Pancreas (tissue), 10 donors: ENCODE data around the gene SYK. TPM values are rescaled to one million over a fixed set of nuclear protein-coding genes. Genes with fewer than 3 reads are reported as not detected.
"Not testable (repeated sequence)": the region's sequence is repeated elsewhere in the genome, so short reads cannot be mapped to it uniquely, and the experiment has no call there.

Experiments used
- ATAC-seq, 4 donors: fragments of 200-7000 bp; cut with Tn5 transposase; one replicate each; pipeline versions ENCODE4 v1.8.0 to v1.9.1; 2020; ENCODE audit warnings: mild to moderate bottlenecking in 4 of 4, moderate library complexity in 4 of 4
- DNase-seq, 6 donors: peaks; one replicate each; pipeline ENCODE4 v3.0.0-alpha.2; 2020
- FAIRE-seq: peaks from 2 replicates; lab custom pipeline; 2012; peaks lifted over from hg19 to GRCh38; lab: Jason Lieb, UNC
- H3K27ac ChIP-seq, 4 donors: fragments of 200-600 bp; sonication (generic); 1 replicate in 3 of 4; 2 replicates in 1 of 4; pipeline versions ENCODE4 v1.5.0 to v1.8.0; 2020
- H3K27me3 ChIP-seq, 4 donors: fragments of 200-600 bp; one replicate each; pipeline ENCODE4 v1.8.0; 2021
- H3K36me3 ChIP-seq, 3 donors: fragments of 200-600 bp; sonication (generic) in 1 of 3; one replicate each; pipeline versions ENCODE4 v1.5.0 to v1.8.0; 2020 to 2021
- H3K4me1 ChIP-seq, 3 donors: fragments of 200-600 bp; one replicate each; pipeline ENCODE4 v1.8.0; 2021
- H3K4me3 ChIP-seq, 4 donors: fragments of 200-600 bp; sonication (generic) in 2 of 4; one replicate each; pipeline versions ENCODE4 v1.5.0 to v1.8.0; 2020 to 2021
- H3K9me3 ChIP-seq, 4 donors: fragments of 200-600 bp; one replicate each; pipeline ENCODE4 v1.8.0; 2021
- CTCF ChIP-seq, 4 donors: fragments of 200-600 bp; sonication (generic) in 3 of 4; IDR thresholded peaks; one replicate each; pipeline versions ENCODE4 v1.5.0 to v1.8.0; 2021; ENCODE audit warnings: antibody characterized with exemption in 4 of 4
- WGBS, 2 donors: extraction: QIAGEN DNeasy Blood & Tissue Kit; methylation state at CpG; one replicate each; pipeline ENCODE4 v1.1.7; 2013; 5-methylcytosine and 5-hydroxymethylcytosine counted together
- intact Hi-C, 3 donors: fragments of 100-400 bp; cut with DNase I; formaldehyde crosslinking; loops; one replicate each; pipeline versions ENCODE4 v1.11.1 to v1.14.2; 2022
- polyA plus RNA-seq, 2 donors: library from polyadenylated mRNA; stranded (reverse); fragments of 200-250 nt; gene quantifications; one replicate each; pipeline ENCODE4 v1.2.3, GENCODE V29; 2013
- total RNA-seq, 6 donors: library from RNA; stranded (reverse); fragmentation: NEBNext Ultra II Directional in 4 of 6; extraction: Animal tissue kit (Norgen Biotek cat#: 25700) in 4 of 6; gene quantifications; one replicate each; pipeline versions ENCODE4 v1.2.1 to v1.2.4, GENCODE V29; 2021 to 2023
- donor health status: healthy with polysubstance abuse.
- donor health status: DM: no; HTN: no; CAD: no; lungs with moderate emphysema.
- donor health status: DM: no; HTN: no; CAD: no.
- donor health status: control.
- donor health status: control.
- donor health status: Bipolar disorder and iron deficiency.
- donor health status: DM: yes; HTN: yes; CAD: no.
- donor health status: DM: no; HTN: no; CAD: no.
- donor health status: DM: no; HTN: no; CAD: no.
- donor health status: DM: yes; HTN: yes; CAD: no.

SYK gene
- total and polyA plus RNA-seq, 8 donors = 5.5 to 41.1 (median 11.3) TPM

GRCh38 chr9:90882991-90883600 lies 81.5 kb downstream of the SYK start:
- ATAC-seq (no peak), FAIRE-seq (no peak), DNase-seq (no peak)
- TF ChIP-seq CTCF (IDR thresholded peaks at IDR 0.05) = no peak
- intact Hi-C loops = no loop called here
- Histone ChIP-seq H3K27me3 (no peaks in the 10 kb centered on the region), H3K4me3 (no peak overlapping the region), H3K27ac (no peak overlapping the region), H3K36me3 (peaks cover 0 to 10% (median 0%) of the 10 kb centered on the region in 3 donors), H3K9me3 (no peaks in the 10 kb centered on the region), H3K4me1 (no peaks in the 10 kb centered on the region)
- WGBS, 2 donors = 95 to 97% methylated on average over 4 of the region's 4 CpGs

- intact Hi-C loops = no loop called here
- DNase-seq (no peak), ATAC-seq (no peak), FAIRE-seq (no peak)
- no peak for TF ChIP-seq CTCF (IDR thresholded peaks at IDR 0.05)
- H3K27me3 ChIP-seq = no peaks in the 10 kb centered on the region
- no peak overlapping the region for H3K4me3 ChIP-seq
- 78 to 97% methylated on average over 2 of the region's 2 CpGs for WGBS, 2 donors
- no peaks in the 10 kb centered on the region for H3K4me1 ChIP-seq
- no peaks in the 10 kb centered on the region for H3K9me3 ChIP-seq
- H3K27ac ChIP-seq = no peak overlapping the region
- H3K36me3 ChIP-seq = peaks cover 0 to 12% (median 0%) of the 10 kb centered on the region in 3 donors
Measured at GRCh38 chr9:90883661-90884060, 82.0 kb downstream of the SYK start.

- Histone ChIP-seq H3K27me3 (no peaks in the 10 kb centered on the region), H3K36me3 (peaks cover 0 to 15% (median 0%) of the 10 kb centered on the region in 3 donors), H3K9me3 (no peaks in the 10 kb centered on the region), H3K4me1 (no peaks in the 10 kb centered on the region), H3K4me3 (no peak overlapping the region), H3K27ac (no peak overlapping the region)
- DNase-seq (no peak), FAIRE-seq (peak; percentile 98), ATAC-seq (no peak)
- no peak for TF ChIP-seq CTCF (IDR thresholded peaks at IDR 0.05)
- intact Hi-C loops = no loop called here
- WGBS, 2 donors = 75 to 83% methylated on average over 8 of the region's 8 CpGs
Measured at GRCh38 chr9:90884178-90884577, 82.6 kb downstream of the SYK start.

- DNase-seq, H3K4me1 ChIP-seq, ATAC-seq, H3K9me3 ChIP-seq, FAIRE-seq, H3K27ac ChIP-seq, H3K27me3 ChIP-seq, H3K4me3 ChIP-seq, intact Hi-C loops: not testable (repeated sequence)
- H3K36me3 ChIP-seq = peaks cover 0 to 11% (median 0%) of the 10 kb centered on the region in 3 donors
Measured at GRCh38 chr9:90886868-90887267, 85.2 kb downstream of the SYK start.

GRCh38 chr9:90888941-90889340 lies 87.3 kb downstream of the SYK start:
- DNase-seq (no peak), ATAC-seq (no peak), FAIRE-seq (no peak)
- no peak for TF ChIP-seq CTCF (IDR thresholded peaks at IDR 0.05)
- H3K9me3 ChIP-seq = no peaks in the 10 kb centered on the region
- no peaks in the 10 kb centered on the region for H3K4me1 ChIP-seq
- H3K27ac ChIP-seq = no peak overlapping the region
- peaks cover 0 to 11% (median 0%) of the 10 kb centered on the region in 3 donors for H3K36me3 ChIP-seq
- H3K27me3 ChIP-seq = no peaks in the 10 kb centered on the region
- intact Hi-C loops = no loop called here
- no peak overlapping the region for H3K4me3 ChIP-seq
- 92 to 95% methylated on average over 8 of the region's 8 CpGs for WGBS, 2 donors
